ENCODE results near the gene LEPROT.

LEPROT gene

GRCh38 chr1:65483993-65484754 lies 63.7 kb downstream of the LEPROT start:
- no peak for TF ChIP-seq CTCF (IDR thresholded peaks at IDR 0.05; ENCODE audit: insufficient read depth, low read depth, low read length, missing control alignments)
- no peak overlapping the region for H3K4me3 ChIP-seq (ENCODE audit: low read length)
- no peak for DNase-seq (ENCODE audit: low read depth)

All from epithelial cell of esophagus (primary cell).